Measurements from ENCODE around the gene FBXO38.
A peak's percentile ranks its signal among the peaks of the same experiment; 100 is the strongest.

The FBXO38 gene

GRCh38 chr5:148482697-148483462, 99.1 kb downstream of the FBXO38 start:
- peak; percentile 54 for DNase-seq

- DNase-seq: no peak
Measured at GRCh38 chr5:148483750-148484149, 100.0 kb downstream of the FBXO38 start.

GRCh38 chr5:148484651-148485050, 100.9 kb downstream of the FBXO38 start:
- no peak for DNase-seq

GRCh38 chr5:148486456-148486855, 102.7 kb downstream of the FBXO38 start:
- no peak for DNase-seq

GRCh38 chr5:148488757-148489156, 105.0 kb downstream of the FBXO38 start:
- DNase-seq: no peak

GRCh38 chr5:148491015-148491792, 107.4 kb downstream of the FBXO38 start:
- no peak for DNase-seq

- no peak for DNase-seq
Measured at GRCh38 chr5:148491793-148492184, 108.0 kb downstream of the FBXO38 start.

DNA sequence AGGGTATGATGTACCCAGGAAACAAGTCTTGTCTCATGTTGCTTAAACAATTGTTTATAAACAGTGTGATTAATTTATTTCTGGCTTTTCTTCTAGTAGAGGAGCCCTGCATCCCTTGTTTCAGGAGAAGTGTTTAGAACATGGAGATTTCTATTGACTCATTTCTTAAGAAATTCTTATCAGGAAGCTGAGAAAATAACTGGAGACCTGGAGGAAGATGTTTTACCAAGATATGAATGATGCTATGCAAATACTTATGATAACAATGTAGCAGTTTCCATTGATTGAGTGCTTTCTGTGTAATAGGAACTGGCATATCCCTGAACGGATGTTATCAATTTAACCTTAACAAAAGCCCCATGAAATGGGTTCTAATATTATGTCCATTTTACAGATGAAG, 108.6 kb downstream of the FBXO38 start:
- no peak for DNase-seq

Measured in activated CD4-positive, alpha-beta T cell treated with anti-CD3 and anti-CD28 coated beads, Interleukin-2, amount 50 U/mL, for 1 hour (primary cell).